OCI-LY3 (cell line): ENCODE results near the gene LGR4.

Source experiments
- EZH2phosphoT487 ChIP-seq: fragments of 200-600 bp; shearing (Covaris generic); IDR thresholded peaks from 2 replicates; pipeline ENCODE4 v1.6.1; 2018; ENCODE audit warnings: antibody characterized with exemption, mixed run types, low read depth
- TF ChIP-seq, protein P1 (sequence below): fragments of 200-600, 300-600 bp; sonication (generic); IDR thresholded peaks from 2 replicates; pipeline ENCODE4 v1.5.1; 2014; ENCODE audit warnings: antibody characterized with exemption, low read length, low read depth

- TF ChIP-seq, protein P1, sequence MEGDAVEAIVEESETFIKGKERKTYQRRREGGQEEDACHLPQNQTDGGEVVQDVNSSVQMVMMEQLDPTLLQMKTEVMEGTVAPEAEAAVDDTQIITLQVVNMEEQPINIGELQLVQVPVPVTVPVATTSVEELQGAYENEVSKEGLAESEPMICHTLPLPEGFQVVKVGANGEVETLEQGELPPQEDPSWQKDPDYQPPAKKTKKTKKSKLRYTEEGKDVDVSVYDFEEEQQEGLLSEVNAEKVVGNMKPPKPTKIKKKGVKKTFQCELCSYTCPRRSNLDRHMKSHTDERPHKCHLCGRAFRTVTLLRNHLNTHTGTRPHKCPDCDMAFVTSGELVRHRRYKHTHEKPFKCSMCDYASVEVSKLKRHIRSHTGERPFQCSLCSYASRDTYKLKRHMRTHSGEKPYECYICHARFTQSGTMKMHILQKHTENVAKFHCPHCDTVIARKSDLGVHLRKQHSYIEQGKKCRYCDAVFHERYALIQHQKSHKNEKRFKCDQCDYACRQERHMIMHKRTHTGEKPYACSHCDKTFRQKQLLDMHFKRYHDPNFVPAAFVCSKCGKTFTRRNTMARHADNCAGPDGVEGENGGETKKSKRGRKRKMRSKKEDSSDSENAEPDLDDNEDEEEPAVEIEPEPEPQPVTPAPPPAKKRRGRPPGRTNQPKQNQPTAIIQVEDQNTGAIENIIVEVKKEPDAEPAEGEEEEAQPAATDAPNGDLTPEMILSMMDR, result no peak
- TF ChIP-seq EZH2phosphoT487, result no peak
Measured at GRCh38 chr11:27505781-27506180, 33.2 kb upstream of the LGR4 start.
